ENCODE results near the gene PHLDA2.

DNA sequence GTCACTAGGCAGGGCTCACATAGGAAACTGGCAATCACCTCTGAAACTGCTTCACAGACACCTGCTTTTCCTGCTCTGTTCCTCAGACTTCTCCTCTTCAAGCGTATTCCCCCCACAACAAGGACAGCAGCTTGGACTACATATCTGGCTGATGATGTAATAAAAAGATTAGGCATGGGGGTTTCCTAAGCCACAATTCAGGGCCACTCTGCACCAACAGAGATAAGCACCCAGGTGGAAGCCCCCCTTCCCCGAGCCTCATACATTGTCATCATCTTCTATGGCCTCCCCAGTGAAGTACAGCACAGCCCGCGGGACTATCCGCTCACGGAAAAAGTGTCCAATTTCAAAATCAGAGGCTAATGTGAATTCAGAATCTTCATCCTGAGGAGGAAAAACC lies 25.0 kb upstream of the PHLDA2 start:
- TF ChIP-seq POLR2AphosphoS5 (IDR thresholded peaks at IDR 0.05; ENCODE audit: low read depth, low read length) (no peak), TAF1 (IDR thresholded peaks at IDR 0.05; ENCODE audit: borderline replicate concordance, insufficient read depth, low read length) (no peak)
- TF ChIP-seq, protein P1, sequence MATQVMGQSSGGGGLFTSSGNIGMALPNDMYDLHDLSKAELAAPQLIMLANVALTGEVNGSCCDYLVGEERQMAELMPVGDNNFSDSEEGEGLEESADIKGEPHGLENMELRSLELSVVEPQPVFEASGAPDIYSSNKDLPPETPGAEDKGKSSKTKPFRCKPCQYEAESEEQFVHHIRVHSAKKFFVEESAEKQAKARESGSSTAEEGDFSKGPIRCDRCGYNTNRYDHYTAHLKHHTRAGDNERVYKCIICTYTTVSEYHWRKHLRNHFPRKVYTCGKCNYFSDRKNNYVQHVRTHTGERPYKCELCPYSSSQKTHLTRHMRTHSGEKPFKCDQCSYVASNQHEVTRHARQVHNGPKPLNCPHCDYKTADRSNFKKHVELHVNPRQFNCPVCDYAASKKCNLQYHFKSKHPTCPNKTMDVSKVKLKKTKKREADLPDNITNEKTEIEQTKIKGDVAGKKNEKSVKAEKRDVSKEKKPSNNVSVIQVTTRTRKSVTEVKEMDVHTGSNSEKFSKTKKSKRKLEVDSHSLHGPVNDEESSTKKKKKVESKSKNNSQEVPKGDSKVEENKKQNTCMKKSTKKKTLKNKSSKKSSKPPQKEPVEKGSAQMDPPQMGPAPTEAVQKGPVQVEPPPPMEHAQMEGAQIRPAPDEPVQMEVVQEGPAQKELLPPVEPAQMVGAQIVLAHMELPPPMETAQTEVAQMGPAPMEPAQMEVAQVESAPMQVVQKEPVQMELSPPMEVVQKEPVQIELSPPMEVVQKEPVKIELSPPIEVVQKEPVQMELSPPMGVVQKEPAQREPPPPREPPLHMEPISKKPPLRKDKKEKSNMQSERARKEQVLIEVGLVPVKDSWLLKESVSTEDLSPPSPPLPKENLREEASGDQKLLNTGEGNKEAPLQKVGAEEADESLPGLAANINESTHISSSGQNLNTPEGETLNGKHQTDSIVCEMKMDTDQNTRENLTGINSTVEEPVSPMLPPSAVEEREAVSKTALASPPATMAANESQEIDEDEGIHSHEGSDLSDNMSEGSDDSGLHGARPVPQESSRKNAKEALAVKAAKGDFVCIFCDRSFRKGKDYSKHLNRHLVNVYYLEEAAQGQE (IDR thresholded peaks at IDR 0.05; ENCODE audit: insufficient read depth in 1 of 2, low read depth in 2 of 2, low read length in 2 of 2) = no peak

Measured in PFSK-1 (cell line).